HFF-Myc (cell line): Measurements from ENCODE around the gene CLRN2.

Experiments used
- DNase-seq: peaks from one replicate; pipeline ENCODE4 v3.0.0-alpha.2; 2011; ENCODE audit warnings: low read depth; ENCODE audit errors: extremely low read depth
- H3K4me3 ChIP-seq: replicated peaks from 2 replicates; pipeline ENCODE4 v1.5.1; 2011; ENCODE audit warnings: low read depth, mild to moderate bottlenecking, control low read depth, low read length
- CTCF ChIP-seq: IDR thresholded peaks from 2 replicates; pipeline ENCODE4 v1.5.1; 2012; ENCODE audit warnings: mild to moderate bottlenecking, low read depth, low read length, control low read depth; ENCODE audit errors: missing control alignments

The CLRN2 gene

GRCh38 chr4:17502756-17503155 is 12.2 kb upstream of the CLRN2 start:
- TF ChIP-seq CTCF = no peak
- no peak for DNase-seq
- H3K4me3 ChIP-seq = no peak overlapping the region

GRCh38 chr4:17504081-17504480 is 10.9 kb upstream of the CLRN2 start:
- no peak for TF ChIP-seq CTCF
- DNase-seq = no peak
- H3K4me3 ChIP-seq = no peak overlapping the region

- no peak for DNase-seq
- TF ChIP-seq CTCF = no peak
- H3K4me3 ChIP-seq = peak overlapping the region; percentile 81
Observed at GRCh38 chr4:17510582-17510981, 4.4 kb upstream of the CLRN2 start.

- DNase-seq = no peak
- no peak for TF ChIP-seq CTCF
- H3K4me3 ChIP-seq = peak overlapping the region; percentile 81
Observed at GRCh38 chr4:17511051-17511450, 3.9 kb upstream of the CLRN2 start.

GRCh38 chr4:17511509-17511949 is 3.4 kb upstream of the CLRN2 start:
- no peak for DNase-seq
- H3K4me3 ChIP-seq = peak overlapping the region; percentile 81
- TF ChIP-seq CTCF = no peak

- H3K4me3 ChIP-seq = peak within 1 kb of the TSS; percentile 81
- no peak for DNase-seq
- TF ChIP-seq CTCF = peak; percentile 19
Observed at GRCh38 chr4:17511950-17512795, 2.8 kb upstream of the CLRN2 start, which contains the start of gene QDPR. TSS of gene QDPR (minus strand) at chr4:17512090. CDS start at chr4:17512054, 36 bp downstream.
